Upper lobe of right lung (tissue), 1 donor: ENCODE data around the gene PVALB. TPM values are rescaled to one million over a fixed set of nuclear protein-coding genes. Genes with fewer than 3 reads are reported as not detected.

Experiments used
- ATAC-seq: fragments of 200-7000 bp; cut with Tn5 transposase; one replicate; pipeline ENCODE4 v1.9.1; 2020; ENCODE audit warnings: mild to moderate bottlenecking, moderate library complexity
- DNase-seq: peaks from one replicate; pipeline ENCODE4 v3.0.0-alpha.2; 2020
- H3K27ac ChIP-seq: fragments of 200-600 bp; one replicate; pipeline ENCODE4 v1.8.0; 2022
- H3K27me3 ChIP-seq: fragments of 200-600 bp; one replicate; pipeline ENCODE4 v1.8.0; 2022; ENCODE audit warnings: mild to moderate bottlenecking
- H3K36me3 ChIP-seq: fragments of 200-600 bp; one replicate; pipeline ENCODE4 v1.8.0; 2022
- H3K4me1 ChIP-seq: fragments of 200-600 bp; one replicate; pipeline ENCODE4 v1.8.0; 2022
- H3K4me3 ChIP-seq: fragments of 200-600 bp; one replicate; pipeline ENCODE4 v1.8.0; 2022; ENCODE audit warnings: mild to moderate bottlenecking
- H3K9me3 ChIP-seq: fragments of 200-600 bp; one replicate; pipeline ENCODE4 v1.8.0; 2022
- CTCF ChIP-seq: fragments of 200-600 bp; IDR thresholded peaks from one replicate; pipeline ENCODE4 v1.8.0; 2022; ENCODE audit warnings: antibody characterized with exemption
- intact Hi-C: fragments of 100-400 bp; cut with DNase I; formaldehyde crosslinking; loops from one replicate; pipeline ENCODE4 v1.11.0; 2022
- total RNA-seq: library from RNA; stranded (reverse); fragmentation: NEBNext Ultra II Directional; extraction: Animal tissue kit (Norgen Biotek cat#: 25700); gene quantifications from one replicate; pipeline ENCODE4 v1.2.1, GENCODE V29; 2021
- donor health status: DM: no; HTN: yes; CAD: no; lungs with severe emphysema.

The PVALB gene
- total RNA-seq, 1 donor from 2014 or later: 2.5 TPM

DNA sequence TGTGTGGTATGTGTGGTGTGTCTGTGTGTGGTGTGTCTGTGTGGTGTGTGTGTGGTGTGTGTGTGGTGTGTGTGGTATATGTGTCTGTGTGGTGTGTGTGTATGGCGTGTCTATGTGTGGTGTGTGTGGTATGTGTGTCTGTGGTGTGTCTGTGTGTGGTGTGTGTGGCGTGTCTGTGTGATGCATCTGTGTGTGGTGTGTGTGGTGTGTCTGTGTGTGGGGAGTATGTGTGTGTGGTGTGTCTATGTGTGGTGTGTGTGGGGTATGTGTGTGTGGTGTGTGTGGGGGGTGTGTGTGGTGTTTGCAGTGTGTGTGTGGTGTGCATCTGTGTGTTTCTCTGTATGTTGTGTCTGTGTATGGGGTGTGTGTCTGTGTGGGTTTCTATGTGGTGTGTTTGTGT is 7.8 kb upstream of the PVALB start:
- H3K27me3 ChIP-seq: peaks cover 41% of the 10 kb centered on the region
- no peak overlapping the region for H3K4me3 ChIP-seq
- ATAC-seq (no peak), DNase-seq (no peak)
- no peaks in the 10 kb centered on the region for H3K4me1 ChIP-seq
- TF ChIP-seq CTCF: no peak
- H3K27ac ChIP-seq: no peak overlapping the region
- H3K36me3 ChIP-seq: no peaks in the 10 kb centered on the region
- intact Hi-C loops: no loop called here
- H3K9me3 ChIP-seq: no peaks in the 10 kb centered on the region

- no peak overlapping the region for H3K4me3 ChIP-seq
- TF ChIP-seq CTCF: no peak
- no peak overlapping the region for H3K27ac ChIP-seq
- intact Hi-C loops: no loop called here
- H3K9me3 ChIP-seq: no peaks in the 10 kb centered on the region
- DNase-seq: peak; percentile 23
- H3K4me1 ChIP-seq: no peaks in the 10 kb centered on the region
- ATAC-seq: no peak
- peaks cover 49% of the 10 kb centered on the region for H3K27me3 ChIP-seq
- H3K36me3 ChIP-seq: no peaks in the 10 kb centered on the region
Measured at GRCh38 chr22:36823186-36823839, 6.5 kb upstream of the PVALB start.

DNA sequence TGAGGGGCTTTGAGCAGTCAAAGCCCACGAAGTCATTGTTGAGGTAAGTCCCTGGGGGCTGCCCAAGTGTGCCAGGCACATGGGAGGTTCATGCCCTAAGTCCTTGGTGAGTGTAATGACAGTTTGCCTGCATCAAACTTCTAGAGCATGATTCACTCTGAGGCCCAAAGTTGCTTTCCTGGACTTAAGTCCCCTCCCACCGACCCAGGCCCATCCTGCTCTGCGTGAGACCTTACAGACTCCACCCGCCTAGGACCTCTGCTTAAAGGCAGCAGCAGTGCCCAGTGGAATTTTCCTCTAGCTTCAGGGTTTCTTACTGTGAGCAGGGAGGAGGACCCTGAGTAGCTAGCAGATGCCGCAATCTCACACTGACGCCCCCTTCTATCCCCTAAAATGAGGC is 5.7 kb upstream of the PVALB start:
- H3K36me3 ChIP-seq: no peaks in the 10 kb centered on the region
- H3K27me3 ChIP-seq: peaks cover 51% of the 10 kb centered on the region
- no peak overlapping the region for H3K27ac ChIP-seq
- H3K4me3 ChIP-seq: no peak overlapping the region
- intact Hi-C loops: no loop called here
- DNase-seq (no peak), ATAC-seq (no peak)
- no peaks in the 10 kb centered on the region for H3K4me1 ChIP-seq
- H3K9me3 ChIP-seq: no peaks in the 10 kb centered on the region
- TF ChIP-seq CTCF: no peak

DNA sequence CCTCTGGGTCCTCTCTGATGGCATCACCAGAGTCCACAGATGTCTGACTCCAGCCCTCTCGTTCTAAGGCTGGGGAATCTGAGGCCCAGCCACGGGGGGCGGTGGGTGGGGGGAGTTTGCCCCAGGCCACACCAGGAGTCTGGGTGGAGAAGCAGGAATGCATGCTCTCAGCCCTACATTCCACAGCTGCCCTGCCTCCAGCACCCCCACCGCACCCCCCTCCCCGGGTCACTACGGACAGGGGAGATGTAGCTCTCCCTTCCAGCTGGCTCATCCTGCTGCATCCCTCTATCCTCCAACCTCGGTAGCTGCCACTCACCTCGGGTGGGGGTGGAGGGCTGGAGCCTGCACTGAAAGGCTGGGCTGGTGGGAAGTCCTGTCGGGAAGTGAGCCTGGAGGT is 2.3 kb upstream of the PVALB start:
- no peak for TF ChIP-seq CTCF
- no peak overlapping the region for H3K4me3 ChIP-seq
- intact Hi-C loops: no loop called here
- DNase-seq: peak; percentile 58
- H3K9me3 ChIP-seq: no peaks in the 10 kb centered on the region
- no peak for ATAC-seq
- peaks cover 14% of the 10 kb centered on the region for H3K4me1 ChIP-seq
- H3K36me3 ChIP-seq: no peaks in the 10 kb centered on the region
- peaks cover 75% of the 10 kb centered on the region for H3K27me3 ChIP-seq
- H3K27ac ChIP-seq: no peak overlapping the region

GRCh38 chr22:36818010-36818642 is 1.3 kb upstream of the PVALB start:
- H3K4me1 ChIP-seq: peaks cover 14% of the 10 kb centered on the region
- H3K4me3 ChIP-seq: no peak overlapping the region
- no peak for TF ChIP-seq CTCF
- ATAC-seq (no peak), DNase-seq (peak; percentile 46)
- peaks cover 75% of the 10 kb centered on the region for H3K27me3 ChIP-seq
- H3K27ac ChIP-seq: no peak overlapping the region
- intact Hi-C loops: no loop called here
- H3K9me3 ChIP-seq: no peaks in the 10 kb centered on the region
- no peaks in the 10 kb centered on the region for H3K36me3 ChIP-seq
